Stromal cell of bone marrow (primary cell): ENCODE data around the gene SLC1A5.
A peak's percentile ranks its signal among the peaks of the same experiment; 100 is the strongest.
"Not testable (repeated sequence)": the region's sequence is repeated elsewhere in the genome, so short reads cannot be mapped to it uniquely, and the experiment has no call there.

Source experiments
- DNase-seq: peaks from one replicate; pipeline ENCODE4 v3.0.0-alpha.2; 2012; ENCODE audit warnings: low read depth

Gene SLC1A5

DNA sequence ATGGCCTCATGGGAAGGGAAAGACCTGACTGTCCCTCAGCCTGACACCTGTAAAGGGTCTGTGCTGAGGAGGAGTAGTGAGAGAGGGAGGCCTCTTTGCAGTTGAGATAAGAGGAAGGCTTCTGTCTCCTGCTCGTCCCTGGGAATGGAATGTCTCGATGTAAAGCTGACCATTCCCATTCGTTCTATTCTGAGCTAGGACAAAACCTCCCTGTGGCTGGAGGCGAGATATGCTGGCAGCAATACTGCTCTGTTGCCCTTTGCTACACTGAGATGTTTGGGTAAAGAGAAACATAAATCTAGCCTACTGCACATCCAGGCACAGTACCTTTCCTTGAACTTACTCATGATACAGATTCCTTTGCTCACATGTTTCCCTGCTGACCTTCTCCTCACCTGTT is 19.6 kb downstream of the SLC1A5 start:
- not testable (repeated sequence) for DNase-seq

DNA sequence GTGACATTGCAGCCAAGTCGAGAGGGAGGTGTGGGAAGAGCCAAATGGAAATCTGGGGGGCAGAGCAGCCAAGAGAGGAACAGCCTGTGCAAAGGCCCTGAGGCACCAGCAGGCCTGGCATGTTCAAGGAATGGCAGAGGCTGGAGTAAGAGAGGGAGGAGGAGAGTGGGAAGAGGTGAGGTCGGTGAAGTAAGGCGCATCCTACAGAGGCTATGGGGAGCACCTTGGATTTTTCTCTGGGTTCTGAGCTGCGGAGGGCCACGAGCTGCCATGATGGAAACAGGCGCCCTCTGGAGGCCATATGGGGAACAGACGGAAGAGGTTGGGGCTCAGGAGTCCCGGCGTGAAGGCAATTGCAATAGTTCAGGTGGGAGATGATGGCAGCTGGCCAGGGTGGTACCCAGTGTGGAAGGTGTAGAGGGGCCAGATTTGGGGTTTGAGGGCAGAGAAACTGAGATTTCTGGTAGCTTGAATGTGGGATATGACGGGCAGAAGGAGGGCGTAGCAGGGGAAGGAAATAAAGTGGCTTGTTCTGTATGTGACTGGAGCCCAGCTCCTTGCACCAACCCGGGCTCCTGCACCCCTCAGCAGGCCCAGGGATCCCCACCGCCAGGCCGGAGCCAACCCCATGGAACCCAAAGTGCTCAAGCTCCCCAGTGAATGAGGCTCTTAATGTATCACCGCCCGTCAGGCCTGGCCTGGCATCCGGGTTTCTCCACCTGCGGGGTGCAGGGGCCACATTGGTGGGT is 21.7 kb downstream of the SLC1A5 start:
- no peak for DNase-seq

DNA sequence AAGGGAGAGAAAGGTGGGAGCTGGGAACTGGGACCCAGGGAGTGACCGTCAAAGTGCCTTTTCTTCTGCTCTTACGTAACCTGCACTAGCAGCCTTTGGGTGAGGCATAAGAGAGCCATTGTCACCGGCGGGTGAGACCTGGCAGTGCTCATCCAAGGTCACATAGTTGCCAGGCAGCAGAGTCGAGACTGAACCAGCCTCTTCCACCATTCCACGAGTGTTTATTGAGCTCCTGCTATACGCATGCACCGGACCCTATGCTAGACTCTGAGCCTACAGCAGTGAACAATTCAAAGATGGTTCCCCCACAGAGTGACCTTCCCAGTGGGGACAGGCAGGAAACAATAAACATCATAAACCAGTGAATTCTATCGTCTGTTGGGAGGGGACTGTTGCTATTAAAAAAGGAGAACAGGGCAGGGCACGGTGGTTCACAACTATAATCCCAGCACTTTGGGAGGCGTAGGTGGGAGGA is 23.5 kb downstream of the SLC1A5 start:
- DNase-seq: no peak

DNA sequence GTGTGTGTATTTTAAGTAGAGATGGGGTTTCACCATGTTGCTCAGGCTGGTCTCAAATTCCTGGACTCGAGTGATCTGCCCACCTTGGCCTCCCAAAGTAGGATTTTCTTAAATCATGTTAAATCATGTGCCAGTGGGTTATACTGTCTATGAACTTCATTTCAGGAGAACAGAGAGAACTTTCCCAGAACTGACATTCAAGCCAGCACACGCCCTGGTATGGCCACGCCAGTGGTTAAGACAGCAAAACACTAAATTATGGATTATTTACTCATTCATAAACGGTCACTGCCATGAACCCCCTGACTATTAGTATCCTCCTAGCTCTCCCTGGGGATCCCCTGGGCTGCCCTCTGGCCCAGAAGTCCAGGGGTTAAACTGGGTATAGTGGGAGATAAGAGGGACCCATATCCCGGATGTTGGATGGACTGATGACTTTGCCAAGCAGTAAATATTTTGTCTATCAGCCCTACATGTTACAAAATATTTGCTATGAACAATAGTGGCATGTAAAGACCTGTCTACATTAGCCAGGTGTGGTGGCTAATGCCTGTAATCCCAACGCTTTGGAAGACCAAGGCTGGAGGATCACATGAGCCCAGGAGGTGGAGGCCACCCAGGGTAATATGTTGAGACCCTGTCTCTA is 26.0 kb downstream of the SLC1A5 start:
- no peak for DNase-seq

DNA sequence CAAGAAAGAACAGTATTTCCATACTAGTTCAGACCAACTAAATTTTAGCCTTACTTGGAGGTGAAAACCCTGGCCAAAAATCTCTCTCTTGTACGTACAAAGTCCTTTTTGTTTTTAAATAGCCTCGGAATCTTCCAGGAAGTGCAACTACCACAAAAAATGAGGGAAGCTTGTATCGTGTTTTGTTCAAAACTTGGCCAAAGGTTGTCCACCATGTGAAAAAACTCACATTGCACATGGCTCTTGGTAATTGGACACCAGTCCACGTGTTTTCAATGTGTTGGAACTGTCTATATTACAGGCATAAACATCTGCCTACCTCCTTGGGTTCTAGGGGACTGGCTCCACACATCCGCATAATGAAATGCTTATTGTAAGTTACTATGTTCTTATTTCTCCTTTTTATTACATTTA is 27.0 kb downstream of the SLC1A5 start:
- no peak for DNase-seq

DNA sequence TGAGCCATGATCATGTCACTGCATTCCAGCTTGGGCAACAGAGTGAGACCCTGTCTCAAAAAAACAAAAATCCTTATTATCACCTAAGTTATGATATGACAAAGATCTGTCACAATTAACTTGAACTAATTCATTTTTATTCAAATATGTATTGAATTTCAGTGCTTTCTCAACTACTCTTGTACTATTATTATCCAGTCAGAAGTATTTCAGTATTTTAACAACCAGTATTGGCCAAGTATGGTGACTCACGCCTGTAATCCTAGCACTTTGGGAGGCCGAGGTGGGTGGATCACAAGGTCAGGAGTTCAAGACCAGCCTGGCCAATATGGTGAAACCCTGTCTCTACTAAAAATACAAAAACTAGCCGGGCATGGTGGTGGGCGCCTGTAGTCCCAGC is 27.5 kb downstream of the SLC1A5 start:
- peak; percentile 62 for DNase-seq

DNA sequence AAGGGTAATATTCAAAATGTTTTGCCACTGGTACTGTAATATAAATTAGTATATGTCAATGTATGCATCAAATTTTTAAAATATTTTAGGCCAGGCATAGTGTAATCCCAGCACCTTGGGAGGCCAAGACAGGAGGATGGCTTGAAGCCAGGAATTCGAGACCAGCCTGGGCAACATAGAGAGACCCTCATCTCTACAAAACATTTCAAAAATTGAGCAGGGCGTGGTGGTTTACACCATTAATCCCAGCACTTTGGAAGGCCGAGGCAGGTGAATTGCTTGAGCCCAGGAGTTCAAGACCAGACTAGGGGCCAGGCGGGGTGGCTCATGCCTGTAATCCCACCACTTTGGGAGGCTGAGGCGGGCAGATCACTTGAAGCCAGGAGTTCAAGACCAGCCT is 28.0 kb downstream of the SLC1A5 start:
- DNase-seq: no peak

DNA sequence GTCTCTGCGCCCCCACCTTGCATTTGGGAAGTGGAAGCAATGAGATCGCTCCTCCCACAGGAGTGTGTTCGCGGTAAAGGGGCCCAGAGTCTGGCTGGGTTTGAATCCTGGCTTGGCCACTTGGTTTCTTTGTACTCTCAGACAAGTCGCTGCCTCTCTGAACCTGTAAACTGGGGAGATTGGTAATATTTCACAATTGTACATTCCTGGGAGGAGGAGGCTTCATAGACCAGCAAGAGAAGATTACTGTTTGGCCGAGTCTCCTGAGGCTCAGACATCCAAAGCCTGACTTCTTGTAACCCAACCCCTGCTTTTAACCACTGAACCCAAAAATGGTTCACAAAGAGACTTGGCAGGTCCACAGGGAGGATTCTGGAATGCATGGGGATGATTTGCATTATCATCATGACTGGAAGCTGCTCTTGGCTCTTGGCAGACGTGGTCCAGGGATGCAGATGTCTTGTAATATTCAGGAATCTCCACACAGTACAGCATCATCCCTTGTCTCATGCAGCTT is 28.5 kb downstream of the SLC1A5 start:
- DNase-seq: peak; percentile 96

DNA sequence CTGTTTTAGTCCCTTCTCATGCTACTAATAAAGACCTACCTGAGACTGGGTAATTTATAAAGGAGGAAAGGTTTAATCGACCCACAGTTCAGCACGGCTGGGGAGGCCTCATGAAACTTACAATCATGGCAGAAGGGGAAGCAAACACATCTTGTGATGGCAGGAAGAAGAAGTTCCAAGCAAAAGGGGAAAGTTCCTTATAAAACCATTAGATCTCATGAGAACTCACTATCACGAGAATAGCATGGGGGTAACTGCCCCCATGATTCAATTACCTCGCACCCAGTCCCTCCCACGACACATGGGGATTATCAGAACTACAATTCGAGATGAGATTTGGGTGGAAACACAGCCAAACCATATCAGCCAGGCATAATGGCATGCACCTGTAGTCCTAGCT is 29.2 kb downstream of the SLC1A5 start:
- no peak for DNase-seq

DNA sequence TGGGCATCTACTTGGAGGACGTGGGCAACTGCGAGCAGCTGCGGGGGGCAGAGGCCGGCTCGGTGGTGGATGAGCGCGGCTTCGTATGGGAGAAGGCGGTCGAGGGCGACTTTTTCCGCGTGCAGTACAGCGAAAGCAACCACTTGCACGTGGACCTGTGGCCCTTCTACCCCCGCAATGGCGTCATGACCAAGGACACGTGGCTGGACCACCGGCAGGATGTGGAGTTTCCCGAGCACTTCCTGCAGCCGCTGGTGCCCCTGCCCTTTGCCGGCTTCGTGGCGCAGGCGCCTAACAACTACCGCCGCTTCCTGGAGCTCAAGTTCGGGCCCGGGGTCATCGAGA is 31.9 kb downstream of the SLC1A5 start:
- no peak for DNase-seq

DNA sequence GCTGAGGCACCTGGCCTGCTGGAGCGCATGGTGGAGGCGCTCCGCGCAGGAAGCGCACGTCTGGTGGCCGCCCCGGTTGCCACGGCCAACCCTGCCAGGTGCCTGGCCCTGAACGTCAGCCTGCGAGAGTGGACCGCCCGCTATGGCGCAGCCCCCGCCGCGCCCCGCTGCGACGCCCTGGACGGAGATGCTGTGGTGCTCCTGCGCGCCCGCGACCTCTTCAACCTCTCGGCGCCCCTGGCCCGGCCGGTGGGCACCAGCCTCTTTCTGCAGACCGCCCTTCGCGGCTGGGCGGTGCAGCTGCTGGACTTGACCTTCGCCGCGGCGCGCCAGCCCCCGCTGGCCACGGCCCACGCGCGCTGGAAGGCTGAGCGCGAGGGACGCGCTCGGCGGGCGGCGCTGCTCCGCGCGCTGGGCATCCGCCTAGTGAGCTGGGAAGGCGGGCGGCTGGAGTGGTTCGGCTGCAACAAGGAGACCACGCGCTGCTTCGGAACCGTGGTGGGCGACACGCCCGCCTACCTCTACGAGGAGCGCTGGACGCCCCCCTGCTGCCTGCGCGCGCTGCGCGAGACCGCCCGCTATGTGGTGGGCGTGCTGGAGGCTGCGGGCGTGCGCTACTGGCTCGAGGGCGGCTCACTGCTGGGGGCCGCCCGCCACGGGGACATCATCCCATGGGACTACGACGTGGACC is 32.4 kb downstream of the SLC1A5 start:
- DNase-seq: no peak

DNA sequence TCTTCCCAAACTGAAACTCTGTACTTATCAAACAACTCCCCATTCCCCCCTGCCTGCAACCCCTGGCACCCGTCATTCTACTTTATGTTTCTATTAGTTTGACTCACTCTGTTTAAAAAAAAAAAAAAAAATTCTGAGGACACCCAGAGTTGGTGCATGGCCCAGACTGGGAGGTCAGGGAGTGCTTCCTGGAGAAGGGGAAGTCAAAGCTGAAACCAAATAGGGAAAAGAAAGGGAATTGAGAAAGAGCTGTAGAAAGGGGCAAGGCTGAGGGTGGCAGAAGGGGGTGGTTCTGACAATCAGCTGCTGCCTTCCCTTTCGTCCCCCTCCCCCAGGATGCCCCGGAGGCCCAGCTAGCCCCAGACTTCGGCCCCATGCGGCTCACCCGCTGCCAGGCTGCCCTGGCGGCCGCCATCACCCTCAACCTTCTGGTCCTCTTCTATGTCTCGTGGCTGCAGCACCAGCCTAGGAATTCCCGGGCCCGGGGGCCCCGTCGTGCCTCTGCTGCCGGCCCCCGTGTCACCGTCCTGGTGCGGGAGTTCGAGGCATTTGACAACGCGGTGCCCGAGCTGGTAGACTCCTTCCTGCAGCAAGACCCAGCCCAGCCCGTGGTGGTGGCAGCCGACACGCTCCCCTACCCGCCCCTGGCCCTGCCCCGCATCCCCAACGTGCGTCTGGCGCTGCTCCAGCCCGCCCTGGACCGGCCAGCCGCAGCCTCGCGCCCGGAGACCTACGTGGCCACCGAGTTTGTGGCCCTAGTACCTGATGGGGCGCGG is 33.1 kb downstream of the SLC1A5 start:
- peak; percentile 77 for DNase-seq

DNA sequence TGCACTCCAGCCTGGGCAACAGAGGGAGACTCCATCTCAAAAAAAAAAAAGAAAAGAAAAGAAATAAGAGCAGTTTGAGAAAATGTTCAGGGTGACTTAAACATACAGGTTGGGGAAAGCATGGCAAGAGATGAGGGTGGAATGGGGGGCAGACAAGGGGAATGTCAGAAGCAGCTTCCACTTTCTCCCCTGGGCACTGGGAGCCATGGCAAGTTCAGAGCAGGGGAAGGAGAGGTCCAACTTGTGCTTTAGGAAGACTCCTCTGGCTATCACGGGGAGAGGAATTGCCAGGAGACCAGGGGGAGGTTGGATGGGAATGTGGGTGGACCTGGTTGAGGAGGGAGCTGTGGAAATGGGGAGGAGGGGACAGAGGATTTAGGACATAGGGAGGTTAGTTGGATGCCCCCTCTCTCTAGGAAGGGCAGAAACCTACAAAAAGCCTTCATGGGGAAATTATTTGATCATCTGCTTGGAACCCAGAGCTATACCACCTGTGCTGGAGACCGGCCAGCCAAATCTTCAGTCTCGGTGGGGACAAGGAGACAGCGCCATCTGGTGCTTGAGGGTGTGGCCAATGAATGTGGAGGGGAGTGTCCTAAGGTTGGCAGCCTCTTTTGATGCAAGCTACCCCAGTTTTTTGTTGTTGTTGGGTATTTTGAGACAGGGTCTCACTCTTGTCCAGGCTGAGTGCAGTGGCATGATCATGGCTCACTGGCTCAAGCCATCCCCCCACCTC is 34.8 kb downstream of the SLC1A5 start:
- DNase-seq: no peak

DNA sequence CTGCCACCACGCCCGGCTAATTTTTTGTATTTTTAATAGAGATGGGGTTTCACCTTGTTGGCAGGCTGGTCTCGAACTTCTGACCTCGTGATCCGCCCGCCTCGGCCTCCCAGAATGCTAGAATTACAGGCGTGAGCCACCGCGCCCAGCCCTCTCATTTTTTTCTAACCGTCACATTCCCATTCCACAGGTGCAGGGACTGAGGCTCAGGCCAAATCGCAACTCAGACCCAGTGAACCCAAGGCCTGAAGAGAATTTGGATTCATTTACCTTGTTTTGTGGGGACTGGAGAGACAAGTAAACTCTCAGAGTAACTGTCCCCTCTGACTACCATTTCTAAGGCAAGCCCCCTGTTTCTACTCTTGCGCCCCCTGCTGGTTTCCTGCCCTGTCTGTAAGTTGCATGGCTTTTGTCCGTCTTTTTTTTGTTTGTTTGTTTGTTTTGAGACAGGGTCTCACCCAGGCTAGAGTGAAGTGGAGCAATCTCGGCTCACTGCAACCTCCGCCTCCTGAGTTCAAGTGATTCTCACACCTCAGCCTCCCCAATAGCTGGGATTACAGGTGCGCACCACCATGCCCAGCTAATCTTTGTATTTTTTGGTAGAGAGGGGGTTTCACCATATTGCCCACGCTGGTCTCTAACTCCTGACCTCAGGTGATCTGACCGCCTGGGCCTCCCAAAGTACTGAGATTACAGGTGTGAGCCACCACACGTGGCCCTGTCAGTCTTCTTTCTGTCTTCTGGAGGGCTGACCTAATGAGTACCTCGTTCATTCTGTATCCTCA is 39.9 kb downstream of the SLC1A5 start:
- DNase-seq: no peak

DNA sequence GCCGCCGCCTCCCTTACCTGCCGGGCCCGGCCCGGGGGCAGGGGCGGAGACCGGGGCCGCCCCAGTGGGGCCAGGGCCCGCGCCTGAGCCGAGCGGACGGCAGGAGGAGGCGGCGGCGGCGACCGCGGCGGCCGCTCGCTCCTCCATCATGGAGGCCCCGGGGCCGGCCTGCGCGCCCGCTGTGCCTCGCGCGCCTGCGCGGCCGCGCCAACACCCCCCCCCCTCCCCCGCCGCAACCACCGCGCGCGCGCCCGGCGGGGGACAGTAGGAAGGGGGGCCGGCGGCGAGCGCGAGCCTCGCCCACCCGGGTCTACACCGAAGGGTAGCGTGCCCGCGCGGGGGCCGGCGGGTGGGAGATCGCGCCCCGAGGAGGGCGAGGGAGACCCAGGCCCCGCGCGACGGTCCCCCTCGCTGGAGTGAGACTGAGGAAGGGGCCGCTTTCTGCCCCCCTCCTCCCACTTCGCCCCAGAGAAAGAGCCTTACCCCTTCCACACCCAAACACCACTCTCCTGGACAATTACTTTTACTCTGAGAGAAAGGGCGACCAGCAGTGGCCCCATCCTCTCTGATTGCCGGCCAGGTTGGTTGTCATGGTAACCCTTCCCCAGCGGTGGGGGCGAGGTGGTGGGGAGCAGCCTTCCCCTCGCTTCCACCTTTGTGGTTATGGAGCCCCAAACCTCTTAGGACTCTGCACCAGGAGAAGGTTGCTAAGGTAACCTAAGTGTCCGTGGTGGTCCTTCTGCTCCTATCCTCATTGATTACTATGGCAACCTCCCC is 41.9 kb downstream of the SLC1A5 start, which contains the start of gene STRN4:
TSS of gene STRN4 (minus strand) at position 170 of the 777 bp plus-strand sequence. CDS start at position 150, 20 bp downstream.
- DNase-seq: no peak

DNA sequence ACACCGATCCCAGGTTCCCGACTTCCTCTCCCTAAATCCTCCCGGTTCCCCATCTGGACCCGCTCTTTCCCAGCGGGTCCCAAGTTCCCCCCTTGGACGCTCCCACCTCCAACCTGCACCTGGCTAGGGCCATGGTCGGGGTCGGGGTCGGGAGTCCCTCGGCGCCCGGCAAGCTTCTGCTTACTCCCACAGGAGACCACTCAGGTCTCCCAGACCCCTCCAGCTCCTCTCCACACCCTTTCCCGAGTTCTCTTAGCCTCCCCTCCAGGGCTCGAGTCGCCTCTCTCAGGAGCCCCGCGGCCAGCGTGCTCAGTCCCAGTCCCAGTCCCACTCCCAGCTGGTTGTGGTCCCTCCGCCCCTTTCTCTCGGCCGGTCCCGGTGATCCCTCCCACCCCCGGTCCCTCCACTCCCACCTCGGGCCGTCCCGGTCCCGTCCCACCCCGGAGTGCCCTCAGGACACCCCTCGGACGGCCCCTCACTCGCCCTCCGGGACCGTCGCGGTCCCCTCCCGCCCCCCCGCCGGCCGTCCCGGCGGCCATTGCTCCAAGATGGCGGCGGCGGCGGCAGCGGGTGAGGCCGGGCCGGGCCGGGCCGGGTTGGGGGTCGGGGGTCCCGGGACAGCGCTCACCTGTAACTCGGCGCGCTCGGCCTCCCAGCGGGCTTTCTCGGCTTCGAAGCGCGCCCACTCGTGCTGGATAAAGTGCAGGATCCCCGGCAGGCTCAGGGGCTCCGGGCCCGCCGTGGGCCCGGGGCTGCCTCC is 42.7 kb downstream of the SLC1A5 start, which contains the start of gene FKRP:
TSS of gene FKRP (plus strand) at position 537 of the 760 bp plus-strand sequence. CDS start 9,394 bp downstream, outside the sequence.
- DNase-seq: no peak

DNA sequence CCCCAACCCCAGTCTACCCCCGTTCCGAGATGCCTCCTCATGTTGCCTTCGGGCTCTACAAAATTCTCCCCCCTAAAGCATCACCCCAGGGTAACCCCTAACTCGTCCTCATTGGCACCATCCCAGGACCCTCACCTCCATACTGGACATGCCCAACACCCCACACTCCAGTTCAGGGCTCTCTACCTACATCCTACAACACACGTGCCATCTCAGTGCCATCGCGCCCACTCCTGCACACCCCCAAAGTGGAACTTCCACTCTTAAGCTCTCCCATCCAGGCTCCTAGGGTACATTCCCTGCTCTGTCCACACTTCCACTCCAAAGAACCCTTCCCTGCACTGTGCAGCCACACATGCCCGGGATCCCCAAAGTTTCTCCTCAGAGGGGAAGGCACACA is 43.4 kb downstream of the SLC1A5 start:
- DNase-seq: no peak

DNA sequence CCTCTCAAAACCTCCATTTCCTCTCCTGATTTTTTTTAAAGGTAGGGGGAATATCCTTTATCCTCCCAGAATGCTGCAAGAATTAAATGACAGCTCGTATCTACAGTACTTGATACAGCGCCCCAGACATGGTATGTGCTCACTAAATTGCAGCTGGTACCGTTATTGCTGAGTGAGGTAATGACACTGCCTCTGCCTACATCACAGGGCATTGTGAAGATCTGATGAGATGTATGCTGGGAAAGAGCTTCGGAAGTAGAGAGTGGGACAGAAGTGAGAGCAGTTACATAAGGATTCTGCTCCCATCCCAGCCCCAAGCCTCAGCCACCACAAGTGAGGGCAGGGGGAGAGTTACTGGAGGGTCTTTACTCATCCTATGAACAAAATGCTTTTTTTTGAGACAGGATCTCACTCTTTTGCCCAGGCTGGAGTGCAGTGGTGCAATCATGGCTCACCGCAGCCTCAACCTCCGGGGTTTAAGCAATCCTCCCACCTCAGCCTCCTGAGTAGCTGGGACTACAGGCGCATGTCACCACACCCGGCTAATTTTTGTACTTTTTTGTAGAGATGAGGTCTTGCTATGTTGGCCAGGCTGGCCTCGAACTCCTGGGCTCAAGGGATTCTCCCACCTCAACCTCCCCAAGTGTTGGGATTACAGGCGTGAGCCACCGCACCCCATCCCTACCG is 44.2 kb downstream of the SLC1A5 start:
- no peak for DNase-seq
